HG03342 (cell line): ENCODE results near the gene TSEN34.
"Not testable (repeated sequence)": the region's sequence is repeated elsewhere in the genome, so short reads cannot be mapped to it uniquely, and the experiment has no call there.

Experiments
- ATAC-seq: cut with Tn5 transposase; IDR thresholded peaks from one replicate; pipeline ENCODE4 v1.9.1; 2021; ENCODE audit warnings: mild to moderate bottlenecking, moderate library complexity; ENCODE audit not compliant: unreplicated experiment

Gene TSEN34

DNA sequence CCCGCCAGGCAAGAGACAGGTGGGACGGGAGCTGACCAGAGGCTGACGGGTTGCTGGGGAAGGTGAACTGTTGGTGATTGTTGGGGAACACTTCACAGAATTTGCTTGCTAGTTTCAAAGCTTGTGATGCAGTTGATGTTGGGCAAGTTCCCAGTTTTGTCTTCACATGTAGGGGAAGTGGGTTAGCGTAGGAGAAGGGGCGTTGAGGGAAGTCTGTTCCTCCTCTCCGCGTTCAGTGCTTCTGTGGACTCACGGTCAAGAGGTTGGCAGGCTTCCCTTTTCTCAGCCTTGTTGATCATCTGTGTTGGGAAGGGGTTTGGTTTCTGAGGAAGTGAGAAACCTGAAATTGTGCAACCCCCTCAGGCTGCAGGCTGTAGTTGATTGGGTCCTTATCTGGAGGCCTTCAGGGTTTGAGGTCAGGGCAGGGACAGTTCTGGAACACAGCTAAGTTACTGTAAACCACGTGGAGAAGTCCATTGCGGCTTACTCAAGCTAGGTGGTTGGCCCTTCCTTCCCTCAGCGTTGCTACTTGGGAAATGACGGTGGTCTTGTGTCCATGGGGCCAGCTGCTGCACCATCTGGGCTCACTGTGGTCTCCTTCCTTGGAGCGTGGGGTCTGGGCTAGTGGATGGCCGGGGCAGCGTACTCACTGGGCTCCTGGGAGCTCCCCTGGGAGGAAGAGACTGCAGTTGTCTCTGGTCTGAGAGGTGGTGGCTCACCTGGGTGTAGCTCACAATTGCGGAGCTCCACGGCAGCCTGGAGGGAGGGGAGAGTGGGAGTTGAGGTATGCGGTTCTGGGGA, 17.1 kb downstream of the TSEN34 start:
- ATAC-seq: peak; percentile 44

DNA sequence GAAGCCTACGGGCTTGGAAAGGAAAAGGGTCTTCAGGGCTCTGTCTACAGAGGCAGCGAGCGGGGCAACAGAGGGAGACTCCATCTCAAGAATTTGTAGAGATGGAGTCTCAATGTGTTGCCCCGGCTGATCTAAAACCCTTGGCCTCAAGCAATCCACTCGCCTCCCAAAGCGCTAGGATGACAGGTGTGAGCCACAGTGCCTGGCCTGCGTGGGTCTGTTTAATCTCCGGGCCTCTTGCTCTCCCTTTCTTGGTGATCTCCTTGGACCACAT, 17.6 kb downstream of the TSEN34 start:
- ATAC-seq: no peak

DNA sequence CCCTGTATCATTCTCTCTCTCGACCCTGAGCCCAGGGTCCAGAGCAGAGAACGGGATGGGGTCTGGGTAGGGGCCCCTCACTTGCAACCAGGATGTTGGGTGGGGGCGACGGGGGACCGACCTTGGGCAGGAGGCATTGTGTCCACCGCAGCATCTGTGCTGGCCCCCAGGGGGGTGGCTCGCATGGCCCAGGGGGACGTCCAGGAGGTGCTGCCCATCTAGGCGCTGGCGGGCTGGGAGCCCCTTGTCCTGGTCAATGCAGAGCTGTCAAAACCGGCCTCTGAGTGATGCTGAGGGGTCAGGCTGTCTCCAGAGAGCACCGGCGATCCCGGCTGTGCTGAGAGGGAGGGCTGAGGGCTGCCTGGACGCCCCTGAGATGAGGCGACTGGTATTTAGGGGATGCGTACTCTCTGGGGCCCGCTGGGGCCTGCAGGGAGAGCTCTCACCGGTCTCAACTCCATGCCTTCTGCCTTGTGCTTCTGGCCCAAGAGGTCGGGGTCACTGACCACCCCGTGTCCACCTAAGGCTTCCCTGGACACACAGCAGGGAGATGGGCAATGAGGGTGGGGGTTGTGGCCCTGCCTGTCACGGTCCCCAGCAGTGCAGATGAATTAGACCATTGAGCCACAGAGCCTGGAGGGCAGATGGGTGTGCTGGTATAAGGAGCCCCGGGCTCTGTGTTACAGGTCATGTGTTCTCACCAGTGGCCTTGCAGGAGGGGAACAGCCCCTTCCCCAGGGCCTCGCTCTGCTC, 18.1 kb downstream of the TSEN34 start:
- ATAC-seq: no peak

DNA sequence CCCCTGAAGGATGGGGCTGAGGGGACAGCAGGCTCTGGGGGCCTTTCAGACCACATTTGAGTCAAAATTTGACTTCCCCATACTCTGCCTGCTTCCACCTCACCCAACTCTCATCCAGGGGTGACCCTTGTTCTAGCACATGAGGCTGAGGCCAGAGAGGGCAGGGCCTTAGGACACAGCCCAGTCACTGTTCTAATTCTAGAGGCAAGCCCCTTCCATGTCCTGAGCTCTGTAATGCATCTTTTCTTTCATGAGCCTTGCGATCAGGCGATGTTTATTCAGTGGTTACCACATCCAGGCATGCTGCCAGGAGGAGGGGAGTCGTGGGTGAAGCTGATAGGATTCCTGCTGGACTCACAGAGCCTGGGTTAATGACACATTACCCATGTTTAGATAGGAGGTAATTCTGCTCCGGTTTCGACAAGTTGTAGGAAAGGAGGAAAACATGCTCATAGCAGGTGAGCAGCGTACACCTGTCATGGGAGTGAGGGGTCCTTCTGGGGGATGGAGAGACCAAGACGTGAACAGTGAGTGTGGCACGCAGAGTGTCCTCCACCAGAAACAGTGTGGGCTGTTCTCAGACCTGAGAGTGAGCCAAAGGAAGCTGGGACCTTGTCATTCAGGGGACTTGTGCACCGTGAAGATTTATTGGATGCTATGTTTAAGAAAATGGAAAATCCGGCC, 18.8 kb downstream of the TSEN34 start:
- ATAC-seq: no peak

DNA sequence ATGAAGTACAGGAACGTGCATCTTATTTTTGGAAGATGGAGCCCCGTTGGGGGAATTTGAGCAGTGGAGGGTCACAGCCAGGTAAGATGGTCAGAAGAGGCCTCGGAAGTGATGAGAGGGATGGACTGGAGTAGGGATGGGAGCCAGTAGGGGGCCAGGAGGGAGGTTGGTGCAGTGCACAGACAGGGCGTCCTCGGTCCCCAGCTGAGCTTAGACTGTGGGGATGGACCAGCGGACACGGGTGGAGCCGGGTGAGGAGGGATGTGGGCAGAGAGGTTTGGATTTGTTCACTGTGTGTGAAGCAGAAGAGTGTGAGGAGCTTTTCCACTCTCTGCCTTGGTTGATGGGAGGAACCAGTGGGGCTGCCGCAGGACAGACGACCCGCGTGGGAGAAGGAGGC, 20.1 kb downstream of the TSEN34 start:
- no peak for ATAC-seq

DNA sequence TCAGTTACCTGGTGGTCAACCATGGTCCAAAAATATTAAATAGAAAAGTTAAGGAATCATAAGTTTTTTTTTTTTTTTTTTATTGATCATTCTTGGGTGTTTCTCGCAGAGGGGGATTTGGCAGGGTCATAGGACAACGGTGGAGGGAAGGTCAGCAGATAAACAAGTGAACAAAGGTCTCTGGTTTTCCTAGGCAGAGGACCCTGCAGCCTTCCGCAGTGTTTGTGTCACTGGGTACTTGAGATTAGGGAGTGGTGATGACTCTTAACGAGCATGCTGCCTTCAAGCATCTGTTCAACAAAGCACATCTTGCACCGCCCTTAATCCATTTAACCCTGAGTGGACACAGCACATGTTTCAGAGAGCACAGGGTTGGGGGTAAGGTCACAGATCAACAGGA, 23.1 kb downstream of the TSEN34 start:
- ATAC-seq: not testable (repeated sequence)

DNA sequence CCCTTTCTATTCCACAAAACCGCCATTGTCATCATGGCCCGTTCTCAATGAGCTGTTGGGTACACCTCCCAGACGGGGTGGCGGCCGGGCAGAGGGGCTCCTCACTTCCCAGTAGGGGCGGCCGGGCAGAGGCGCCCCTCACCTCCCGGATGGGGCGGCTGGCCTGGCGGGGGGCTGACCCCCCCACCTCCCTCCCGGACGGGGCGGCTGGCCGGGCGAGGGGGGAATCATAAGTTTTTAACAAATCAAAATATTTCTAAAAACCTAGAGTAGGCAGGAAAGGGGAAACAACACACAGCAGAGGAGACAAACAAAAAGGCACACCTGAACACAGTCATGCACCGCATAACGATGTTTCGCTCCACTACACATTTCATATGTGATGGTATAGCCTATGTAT, 23.6 kb downstream of the TSEN34 start:
- not testable (repeated sequence) for ATAC-seq

DNA sequence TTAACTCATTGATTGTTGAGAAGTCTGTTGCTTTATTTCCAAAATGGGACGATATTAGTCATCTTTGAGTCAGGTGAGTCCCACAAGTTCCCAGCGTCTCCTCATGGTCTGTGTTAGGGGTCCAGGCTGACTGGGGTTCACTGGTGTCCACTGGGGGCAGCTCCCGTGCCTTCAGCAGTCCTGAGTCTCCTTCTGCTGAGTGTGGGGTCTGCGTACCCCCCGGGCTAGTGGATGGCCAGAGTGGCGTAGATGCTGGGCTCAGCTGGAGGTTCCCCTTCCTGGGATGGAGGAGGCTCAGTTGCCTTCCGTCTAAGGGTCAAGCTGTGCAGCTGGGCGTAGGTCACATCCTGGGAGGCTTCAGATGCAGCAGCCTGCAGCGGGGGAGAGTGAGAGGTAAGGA, 25.8 kb downstream of the TSEN34 start:
- no peak for ATAC-seq

DNA sequence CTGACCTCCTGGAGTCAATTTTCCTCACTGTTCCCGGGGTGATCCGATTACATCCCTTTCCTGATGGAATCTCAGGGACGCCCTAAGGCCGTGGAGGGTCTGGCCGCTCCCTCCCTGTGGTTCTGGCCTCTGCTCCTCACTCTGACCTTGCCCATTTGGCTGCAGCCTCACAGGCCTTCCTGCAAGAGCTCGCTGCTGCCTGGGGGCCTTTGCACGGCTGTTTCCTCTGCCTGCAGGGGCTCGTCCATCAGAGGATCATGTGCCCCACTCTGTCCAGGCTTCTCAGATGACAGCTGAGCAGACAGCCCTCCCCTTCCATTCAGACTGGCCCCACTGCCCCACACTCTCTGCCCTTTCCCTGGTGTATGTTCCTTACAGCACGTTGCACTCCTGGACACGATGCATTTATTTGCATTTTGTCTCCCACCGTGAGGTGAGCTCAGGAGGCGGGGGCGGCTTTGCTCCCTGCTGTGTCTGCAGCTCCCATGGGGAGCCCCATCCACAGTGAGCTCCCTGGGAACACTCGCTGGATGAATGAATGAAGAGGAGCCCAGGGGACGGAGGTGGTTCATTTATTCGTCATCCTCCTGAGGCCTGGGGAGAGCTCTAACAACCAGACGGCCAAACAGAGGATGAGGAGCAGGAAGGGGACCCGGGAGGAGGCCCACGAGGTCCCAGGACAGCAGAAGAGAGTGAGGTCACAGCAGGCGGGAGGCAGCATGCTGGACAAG, 26.6 kb downstream of the TSEN34 start:
- not testable (repeated sequence) for ATAC-seq

DNA sequence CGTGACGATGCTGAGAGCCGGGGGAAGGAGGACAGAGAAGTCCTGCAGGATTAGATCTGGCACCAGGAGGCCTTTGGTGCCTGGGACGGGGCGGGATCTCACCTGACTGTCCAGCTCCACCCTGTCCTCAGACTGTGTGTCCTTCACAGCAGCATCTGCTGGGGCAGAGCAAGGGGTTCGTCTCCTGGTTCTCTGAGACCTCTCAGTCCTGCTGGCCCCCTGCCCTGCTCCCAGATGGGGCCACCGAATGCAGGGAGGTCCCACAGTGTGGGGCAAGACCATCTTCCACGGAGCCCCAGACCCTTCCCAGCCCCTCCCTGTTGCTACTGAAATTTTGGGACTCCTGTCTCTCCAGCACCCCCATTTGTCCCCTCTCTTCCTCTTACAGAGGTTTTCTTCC, 27.2 kb downstream of the TSEN34 start:
- no peak for ATAC-seq

DNA sequence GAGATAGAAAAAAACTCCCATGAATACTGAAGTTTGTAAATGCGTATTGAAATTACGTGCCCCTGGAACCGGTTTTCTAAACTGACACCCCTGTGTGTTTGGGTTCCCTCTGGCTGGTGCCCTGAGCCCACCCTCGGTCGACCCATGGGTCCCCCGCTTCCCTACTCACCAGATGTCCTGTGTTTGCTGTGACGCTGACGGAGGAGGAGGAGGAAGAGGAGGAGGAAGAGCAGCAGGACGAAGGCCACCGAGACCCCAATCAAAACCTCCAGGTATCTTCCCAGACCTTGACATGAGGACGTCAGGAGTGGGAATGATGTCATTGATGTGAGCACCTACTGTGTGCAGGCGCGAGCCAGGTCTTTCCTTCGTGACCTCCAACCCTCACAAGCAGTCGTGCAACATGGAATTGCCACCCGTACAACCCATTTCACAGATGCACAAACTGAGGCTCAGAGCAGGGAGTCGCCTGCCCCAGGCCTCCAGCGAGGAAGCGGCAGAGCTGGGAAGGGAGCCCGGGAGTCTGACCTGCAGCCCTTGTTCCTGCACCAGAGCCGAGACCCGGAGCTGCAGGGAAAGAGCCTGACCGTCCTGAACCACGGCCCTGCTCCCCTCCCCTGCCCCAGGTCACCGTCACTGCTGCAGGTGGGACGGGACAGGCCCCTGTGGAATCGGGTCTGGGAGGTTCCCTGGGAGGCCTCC, 28.0 kb downstream of the TSEN34 start:
- ATAC-seq: no peak

DNA sequence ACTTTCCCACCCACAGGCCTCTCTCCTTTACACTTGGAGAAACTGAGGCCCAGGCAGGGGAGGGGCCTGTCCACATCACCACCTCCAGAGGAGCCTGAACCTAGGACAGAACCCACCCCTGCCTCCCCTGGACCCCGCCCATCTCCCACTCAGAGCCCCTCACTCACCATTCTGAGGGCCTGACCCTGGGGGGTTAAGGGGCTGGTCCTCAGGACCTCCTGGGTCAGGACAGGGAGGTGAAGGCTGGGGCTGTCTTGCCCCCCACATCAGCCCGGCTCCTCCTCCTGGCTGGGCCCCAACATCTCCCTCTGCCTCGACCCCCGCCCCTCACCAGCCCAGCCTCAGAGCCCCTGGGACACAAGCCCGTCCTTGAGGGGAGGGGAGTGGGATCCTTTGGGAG, 28.6 kb downstream of the TSEN34 start:
- not testable (repeated sequence) for ATAC-seq

DNA sequence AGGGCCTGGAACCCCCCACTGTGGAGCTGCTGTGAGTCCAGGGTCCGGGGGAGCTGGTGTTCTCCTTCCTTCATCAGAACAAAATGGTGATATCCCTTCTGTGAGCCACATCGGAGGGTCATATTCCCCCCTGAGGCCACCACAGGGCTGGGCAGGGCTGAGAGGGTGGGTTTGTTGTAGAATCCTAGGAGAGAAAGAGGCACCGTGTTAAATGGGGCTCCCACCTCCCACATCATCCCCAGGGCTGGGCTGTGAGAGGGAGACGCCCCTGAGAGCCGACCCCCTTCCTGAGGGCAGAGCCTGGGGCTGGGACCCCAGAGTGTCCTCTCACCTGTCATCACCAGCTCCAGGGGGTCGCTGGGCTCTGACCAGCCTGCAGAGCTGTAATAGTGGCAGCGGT, 30.8 kb downstream of the TSEN34 start:
- ATAC-seq: not testable (repeated sequence)

DNA sequence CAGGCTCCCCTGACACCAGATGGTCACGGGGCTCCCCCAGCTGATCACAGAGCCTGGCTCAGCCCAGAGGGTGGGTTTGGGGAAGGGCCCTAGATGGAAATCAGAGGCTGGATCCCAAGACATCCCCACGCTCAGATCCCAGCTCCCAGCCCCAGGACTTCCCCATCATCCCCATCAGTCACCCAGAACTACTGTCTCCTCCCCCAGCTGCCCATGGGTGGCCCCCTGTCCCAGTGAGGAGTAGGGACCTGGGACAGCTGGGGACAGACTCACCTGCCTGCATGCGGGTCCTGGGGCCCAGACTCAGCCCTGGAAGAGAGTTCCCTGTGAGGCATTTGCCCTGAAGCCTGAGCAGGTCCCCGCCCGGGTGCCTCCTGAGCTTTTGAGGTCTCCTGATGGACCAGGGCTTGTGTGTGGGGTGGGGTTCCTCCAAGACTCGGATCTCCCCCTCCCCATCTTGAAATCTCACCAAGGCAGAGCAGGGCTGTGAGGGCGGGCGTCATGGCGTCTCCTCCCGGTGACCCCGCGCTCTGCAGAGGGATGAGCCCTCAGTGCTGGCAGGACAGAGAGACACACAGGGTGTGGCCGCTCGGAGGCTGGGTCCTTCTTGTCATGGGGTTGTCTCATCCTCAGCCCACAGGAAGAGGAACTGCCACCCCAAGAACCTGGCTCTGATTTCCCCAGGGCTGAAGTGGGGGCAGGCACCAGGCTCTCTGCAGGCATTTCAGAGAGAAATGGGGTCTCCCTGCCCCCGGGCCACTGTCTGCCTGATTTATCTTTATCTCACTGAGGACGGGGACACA, 31.6 kb downstream of the TSEN34 start, which contains the start of gene LILRB3:
Gene LILRB3, minus strand, starts transcription at position 534 of the 803 bp plus-strand sequence. Its CDS starts 31 bp downstream, at position 503.
- ATAC-seq: not testable (repeated sequence)

DNA sequence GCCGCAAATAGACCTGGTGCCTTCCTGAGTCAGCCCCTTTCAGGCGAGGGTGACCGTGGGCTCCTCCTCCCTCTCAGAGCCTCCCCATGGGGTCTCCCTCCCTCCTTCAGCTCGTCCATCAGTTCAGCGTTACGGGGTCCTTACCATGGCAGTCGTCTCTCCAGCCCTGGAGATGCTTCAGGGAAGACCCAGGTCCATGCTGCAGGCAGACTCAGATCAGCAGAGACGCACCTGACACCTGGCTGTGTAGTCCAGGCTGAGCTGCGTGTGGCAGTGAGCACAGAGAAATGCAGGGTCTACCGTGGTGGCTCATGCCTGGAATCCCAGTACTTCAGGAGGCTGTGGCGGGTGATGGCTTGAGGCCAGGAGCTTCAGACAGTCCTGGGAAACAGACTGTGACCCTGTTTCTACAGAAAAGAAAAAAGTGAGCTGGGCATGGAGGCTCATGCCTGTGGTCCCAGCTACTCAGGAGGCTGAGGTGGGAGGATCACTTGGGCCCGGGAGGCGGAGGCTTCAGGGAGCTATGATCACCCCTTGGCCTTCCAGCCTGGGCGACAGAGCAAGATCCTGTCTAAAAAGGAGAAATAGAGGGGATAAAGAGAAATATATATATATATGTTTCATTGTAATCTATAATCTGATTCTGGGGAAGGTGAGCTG, 32.3 kb downstream of the TSEN34 start:
- ATAC-seq: not testable (repeated sequence)

DNA sequence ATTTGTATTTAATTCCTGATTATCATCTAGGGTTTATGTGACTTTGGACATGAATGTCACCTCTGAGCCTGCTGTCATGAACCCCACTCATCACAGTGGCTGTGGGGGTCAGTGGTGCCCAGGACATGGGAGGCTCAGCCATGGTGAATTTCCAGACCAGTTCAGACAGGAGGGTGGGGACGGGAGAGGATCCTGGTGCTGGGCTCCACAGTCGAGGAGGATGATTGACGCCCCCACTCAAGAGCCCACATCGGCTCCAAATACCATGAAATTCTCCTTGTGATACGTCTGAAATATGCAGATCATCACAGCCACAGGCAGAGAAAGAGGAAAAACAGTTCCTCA, 32.8 kb downstream of the TSEN34 start:
- not testable (repeated sequence) for ATAC-seq

DNA sequence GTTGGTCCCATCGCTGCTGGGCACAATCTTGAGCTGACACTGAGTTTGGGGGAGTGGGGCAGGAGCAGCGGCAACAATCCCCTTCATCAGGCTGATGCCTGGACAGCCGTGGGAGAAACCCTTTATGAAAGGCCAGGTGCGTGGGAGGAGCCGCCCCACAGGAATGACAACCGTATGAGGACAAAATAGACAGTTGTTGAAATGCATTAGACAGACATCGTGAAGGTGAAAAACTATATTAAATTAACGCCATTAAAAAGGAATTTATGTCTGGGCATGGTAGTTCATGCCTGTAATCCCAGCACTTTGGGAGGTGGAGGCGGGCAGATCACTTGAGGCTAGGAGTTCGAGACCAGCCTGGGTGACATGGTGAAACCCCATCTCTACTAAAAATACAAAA, 33.5 kb downstream of the TSEN34 start:
- not testable (repeated sequence) for ATAC-seq

DNA sequence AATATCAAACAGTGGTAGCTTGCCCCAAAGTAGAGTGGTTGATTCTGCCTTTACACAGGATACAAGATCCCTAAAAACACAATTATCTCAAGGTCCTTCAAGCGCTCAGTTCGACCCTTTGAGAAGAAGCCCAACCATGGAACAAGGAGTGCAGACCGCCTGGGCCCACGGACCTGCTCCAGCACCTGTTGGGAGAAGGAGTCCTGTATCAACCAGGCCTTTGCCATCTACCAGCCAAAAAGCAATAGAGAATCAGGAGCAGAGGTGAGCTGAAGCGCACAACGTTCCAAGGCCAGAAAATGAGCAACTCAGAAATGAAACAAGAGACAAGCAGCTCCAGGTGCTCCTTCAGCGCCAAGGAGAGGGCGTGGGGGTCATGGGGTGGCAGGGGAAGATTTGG, 38.0 kb downstream of the TSEN34 start:
- ATAC-seq: no peak

DNA sequence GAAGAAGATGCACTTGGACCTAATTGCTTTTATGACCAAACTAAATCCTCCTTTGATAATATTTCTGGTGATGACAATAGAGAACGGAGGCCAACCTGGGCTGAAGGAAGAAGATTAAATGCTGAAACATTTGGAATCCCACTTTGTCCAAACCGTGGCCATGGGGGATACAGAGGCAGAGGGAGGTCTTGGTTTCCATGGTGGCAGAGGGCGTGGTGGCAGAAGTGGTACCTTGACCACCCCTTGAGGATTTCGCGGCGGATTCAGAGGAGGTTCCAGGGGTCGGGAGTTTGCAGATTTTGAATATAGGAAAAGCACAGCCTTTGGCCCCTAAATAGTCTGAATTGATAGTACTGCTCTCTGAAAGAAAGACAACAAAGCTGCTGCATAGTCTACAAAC, 38.9 kb downstream of the TSEN34 start:
- no peak for ATAC-seq
